HG03108 (cell line): ENCODE measurements around the gene WDR91.
A peak's percentile ranks its signal among the peaks of the same experiment; 100 is the strongest.

Experiments
- ATAC-seq: cut with Tn5 transposase; IDR thresholded peaks from one replicate; pipeline ENCODE4 v1.9.1; 2021; ENCODE audit warnings: moderate library complexity; ENCODE audit not compliant: unreplicated experiment

WDR91 gene

GRCh38 chr7:135211179-135211945, at the start of gene WDR91:
Gene WDR91 (minus strand): TSS chr7:135211526. CDS start chr7:135211502, 24 bp downstream.
- peak; percentile 77 for ATAC-seq

- no peak for ATAC-seq
Observed at GRCh38 chr7:135260470-135260869, 49.1 kb upstream of the WDR91 start.

- ATAC-seq = no peak
Observed at GRCh38 chr7:135259702-135260101, 48.4 kb upstream of the WDR91 start.

- no peak for ATAC-seq
Observed at GRCh38 chr7:135258585-135258984, 47.3 kb upstream of the WDR91 start.

- no peak for ATAC-seq
Observed at GRCh38 chr7:135257790-135258189, 46.5 kb upstream of the WDR91 start.

- no peak for ATAC-seq
Observed at GRCh38 chr7:135253851-135254771, 42.8 kb upstream of the WDR91 start.

- ATAC-seq = no peak
Observed at GRCh38 chr7:135251496-135252391, 40.4 kb upstream of the WDR91 start.

GRCh38 chr7:135248546-135248945, 37.2 kb upstream of the WDR91 start:
- no peak for ATAC-seq

GRCh38 chr7:135247746-135248471, 36.6 kb upstream of the WDR91 start:
- ATAC-seq = no peak

- ATAC-seq = no peak
Observed at GRCh38 chr7:135246191-135246825, 35.0 kb upstream of the WDR91 start.

- no peak for ATAC-seq
Observed at GRCh38 chr7:135245226-135246190, 34.2 kb upstream of the WDR91 start.

GRCh38 chr7:135242096-135242684, 30.9 kb upstream of the WDR91 start:
- no peak for ATAC-seq

- ATAC-seq = no peak
Observed at GRCh38 chr7:135240441-135240840, 29.1 kb upstream of the WDR91 start.

GRCh38 chr7:135239263-135239662, 27.9 kb upstream of the WDR91 start:
- ATAC-seq = no peak

- no peak for ATAC-seq
Observed at GRCh38 chr7:135238112-135238744, 26.9 kb upstream of the WDR91 start.

GRCh38 chr7:135236727-135237126, 25.4 kb upstream of the WDR91 start:
- peak; percentile 83 for ATAC-seq

GRCh38 chr7:135235841-135236240, 24.5 kb upstream of the WDR91 start:
- no peak for ATAC-seq

GRCh38 chr7:135234727-135235126, 23.4 kb upstream of the WDR91 start:
- no peak for ATAC-seq
